HepG2 (cell line): ENCODE data around the gene NMT2. TPM values are rescaled to one million over a fixed set of nuclear protein-coding genes. Genes with fewer than 3 reads are reported as not detected.

Source experiments
- ATAC-seq: fragments of 200-7000 bp; cut with Tn5 transposase; 3 replicates; pipeline ENCODE4 v1.9.1; 2020; ENCODE audit warnings: mild to moderate bottlenecking, moderate library complexity
- BruUV-seq: library from RNA; stranded (reverse); fragments of 400-500 nt; replicated peaks from 2 replicates; lab custom pipeline; 2021; lab: Mats Ljungman, UMichigan
- CTCF ChIA-PET: fragments of 300-600 bp; formaldehyde crosslinking; extraction: SDS; loops from one replicate; lab custom pipeline; 2021; ENCODE audit warnings: low total read pairs, inconsistent platforms, low intra/inter-chr PET ratio; lab: Yijun Ruan, JAX
- POLR2A ChIA-PET: fragments of 350-600 bp; sonication (Branson Sonifier 250); formaldehyde crosslinking; loops from one replicate; lab custom pipeline; 2020; ENCODE audit warnings: antibody characterized with exemption, inconsistent platforms; lab: Yijun Ruan, JAX
- DNase-seq: peaks from one replicate; pipeline ENCODE4 v3.0.0-alpha.2; 2015; ENCODE audit warnings: low spot score
- FAIRE-seq: peaks from 3 replicates; lab custom pipeline; 2011; peaks lifted over from hg19 to GRCh38; lab: Jason Lieb, UNC
- H2AFZ ChIP-seq: one replicate; pipeline ENCODE4 v1.6.1; 2011; ENCODE audit warnings: low read length, inconsistent platforms
- H3K27ac ChIP-seq: fragments of 300-600 bp; 3 replicates; pipeline ENCODE4 v1.8.0; 2011; ENCODE audit warnings: mixed run types, mild to moderate bottlenecking, mixed read lengths, low read length, inconsistent platforms; ENCODE audit not compliant: insufficient read depth; ENCODE audit errors: extremely low read length
- H3K27me3 ChIP-seq, 2 experiments: fragments of 200-600 bp in 1 of 2; 2 replicates in 1 of 2; 3 replicates in 1 of 2; pipeline versions ENCODE4 v1.6.0 to v1.8.0; 2011; ENCODE audit warnings: low read length in 2 of 2, mild to moderate bottlenecking in 2 of 2, moderate library complexity in 2 of 2, inconsistent platforms in 1 of 2; ENCODE audit not compliant: insufficient read depth in 2 of 2, control insufficient read depth in 1 of 2
- H3K36me3 ChIP-seq, 2 experiments: fragments of 200-600 bp in 1 of 2; replicated peaks in 1 of 2; 2 replicates in 1 of 2; 3 replicates in 1 of 2; pipeline versions ENCODE4 v1.5.1 to v1.8.0; 2011; ENCODE audit warnings: low read length in 2 of 2, inconsistent platforms in 1 of 2; ENCODE audit not compliant: insufficient read depth in 2 of 2, control insufficient read depth in 1 of 2
- H3K4me1 ChIP-seq: 2 replicates; pipeline ENCODE4 v1.5.1; 2012; ENCODE audit warnings: low read length, inconsistent platforms; ENCODE audit not compliant: insufficient read depth
- H3K4me2 ChIP-seq: 2 replicates; pipeline ENCODE4 v1.6.0; 2011; ENCODE audit warnings: low read depth, low read length, inconsistent platforms
- H3K4me3 ChIP-seq, 3 experiments: fragments of 200-600 bp in 1 of 3; sonication (generic), shearing (Covaris generic) in 1 of 3; replicated peaks in 1 of 3; 2 replicates each; pipeline ENCODE4 v1.5.1; 2011 to 2016; ENCODE audit warnings: low read length in 3 of 3, inconsistent platforms in 2 of 3, low read depth in 2 of 3, mild to moderate bottlenecking in 2 of 3, control low read depth in 1 of 3, mixed read lengths in 1 of 3; ENCODE audit not compliant: insufficient read depth in 1 of 3
- H3K79me2 ChIP-seq: one replicate; pipeline ENCODE4 v1.6.1; 2011; ENCODE audit warnings: low read length, inconsistent platforms; ENCODE audit not compliant: insufficient read depth
- H3K9ac ChIP-seq: 2 replicates; pipeline ENCODE4 v1.6.0; 2011; ENCODE audit warnings: mild to moderate bottlenecking, low read depth, low read length, inconsistent platforms; ENCODE audit not compliant: insufficient read depth
- H3K9me3 ChIP-seq: 2 replicates; pipeline ENCODE4 v1.5.1; 2012; ENCODE audit warnings: mild to moderate bottlenecking, low read length
- H4K20me1 ChIP-seq: 2 replicates; pipeline ENCODE4 v1.6.0; 2011; ENCODE audit warnings: inconsistent platforms, mild to moderate bottlenecking, low read length, moderate library complexity; ENCODE audit not compliant: insufficient read depth
- ETV6 ChIP-seq: sonication (generic); formaldehyde crosslinking; conservative IDR thresholded peaks from 2 replicates; pipeline ENCODE4 v1.4.0; 2020; ENCODE audit warnings: missing genetic modification reagents
- HDAC6 ChIP-seq: fragments of 200-600 bp; sonication (generic); IDR thresholded peaks from 2 replicates; pipeline ENCODE4 v1.7.0; 2017; ENCODE audit warnings: mild to moderate bottlenecking, antibody characterized with exemption, low read length, low read depth
- NFKB2 ChIP-seq: sonication (generic); formaldehyde crosslinking; IDR thresholded peaks from 2 replicates; pipeline ENCODE4 v1.4.0; 2020; ENCODE audit warnings: missing genetic modification reagents, borderline replicate concordance
- ZNF432 ChIP-seq: sonication (generic); formaldehyde crosslinking; IDR thresholded peaks from 2 replicates; pipeline ENCODE4 v1.5.0; 2020; ENCODE audit warnings: missing genetic modification reagents, mild to moderate bottlenecking, borderline replicate concordance
- ZNF660 ChIP-seq: sonication (generic); formaldehyde crosslinking; IDR thresholded peaks from 2 replicates; pipeline ENCODE4 v1.5.1; 2020; ENCODE audit warnings: mild to moderate bottlenecking, low read depth, missing genetic modification reagents, borderline replicate concordance
- ZNF773 ChIP-seq: sonication (generic); formaldehyde crosslinking; IDR thresholded peaks from 2 replicates; pipeline ENCODE4 v1.4.0; 2020; ENCODE audit warnings: missing genetic modification reagents, borderline replicate concordance
- ZNF776 ChIP-seq: sonication (generic); formaldehyde crosslinking; IDR thresholded peaks from 2 replicates; pipeline ENCODE4 v1.4.0; 2020; ENCODE audit warnings: mild to moderate bottlenecking, missing genetic modification reagents
- WGBS: methylation state at CpG from one replicate; pipeline ENCODE4 v1.1.6; 2017; ENCODE audit warnings: low lambda C conversion rate; 5-methylcytosine and 5-hydroxymethylcytosine counted together
- in situ Hi-C: cut with HindIII; loops from 2 replicates; pipeline ENCODE4 v1.10.0; 2017; ENCODE audit warnings: low pct_unique_long_range_greater_than_20kb; ENCODE audit not compliant: extremely low pct_ligation_motif_present
- intact Hi-C: fragments of 100-400 bp; cut with micrococcal nuclease; formaldehyde crosslinking; loops from one replicate; pipeline ENCODE4 v1.10.0; 2022; ENCODE audit not compliant: unreplicated experiment
- polyA plus RNA-seq, 8 experiments: library from polyadenylated mRNA; depleted of rRNA in 3 of 8; stranded (reverse) in 7 of 8; unstranded in 1 of 8; fragments of >200 nt; fragmentation: Illumina TruSeq in 4 of 8; extraction: Trizol in 4 of 8; gene quantifications; 2 replicates each; pipeline versions ENCODE4 v1.2.1 to v1.2.3, GENCODE V29; 2011 to 2016; ENCODE audit warnings: low read depth in 4 of 8, missing spikeins in 1 of 8, mixed read lengths in 1 of 8; ENCODE audit not compliant: insufficient read depth in 1 of 8
- total RNA-seq, 5 experiments: library from RNA; depleted of rRNA; stranded (reverse); fragments of >200 nt; fragmentation: Illumina TruSeq; extraction: Trizol; gene quantifications; 2 replicates each; pipeline ENCODE4 v1.2.3, GENCODE V29; 2016; ENCODE audit warnings: low read depth in 1 of 5
- TF ChIP-seq, protein P1 (sequence below): IDR thresholded peaks from 2 replicates; pipeline ENCODE4 v1.6.1; 2012; ENCODE audit warnings: low read length, improper control_type of control experiment
- TF ChIP-seq, protein P2 (sequence below), 2 experiments: sonication (generic) in 1 of 2; formaldehyde crosslinking in 1 of 2; IDR thresholded peaks; 2 replicates each; pipeline versions ENCODE4 v1.6.1 to v1.9.0; 2014 to 2022; ENCODE audit warnings: antibody characterized with exemption in 1 of 2, borderline replicate concordance in 1 of 2, inconsistent platforms in 1 of 2, low read depth in 1 of 2, missing genetic modification reagents in 1 of 2

The NMT2 gene
- total and polyA plus RNA-seq, 2 of the 13 experiments (the other 11 are each of a cell fraction or from before 2014, with no cell fraction given), result 10.1 to 23.8 TPM

DNA sequence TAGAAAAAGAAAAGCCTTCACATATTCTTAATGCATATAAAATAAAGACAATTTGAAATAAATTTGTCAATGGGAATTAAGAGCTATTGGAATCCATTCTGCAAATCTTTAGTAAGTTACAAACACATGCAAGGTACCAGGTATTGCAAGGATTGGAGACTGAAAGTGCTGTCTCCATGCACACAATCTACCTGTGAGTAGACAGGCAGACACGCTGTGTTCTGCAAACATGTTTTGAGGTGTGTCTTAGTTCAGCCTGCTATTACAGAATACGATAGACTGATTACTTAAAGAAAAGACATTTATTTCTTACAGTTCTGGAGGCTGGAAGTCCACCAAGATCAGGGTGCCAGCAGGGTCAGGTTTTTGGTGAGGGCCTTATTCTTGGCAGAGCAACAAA is 10.0 kb downstream of the NMT2 start:
- no TSS peak for BruUV-seq
- intact Hi-C loops, result no loop called here
- FAIRE-seq, result no peak

More for the DNA sequence above, 10.0 kb downstream of the NMT2 start:
- POLR2A ChIA-PET, result no interaction called here
- ATAC-seq (no peak), DNase-seq (no peak)
- in situ Hi-C loops, result no loop called here
- Histone ChIP-seq H3K36me3 (peaks cover 0 to 3% of the 10 kb centered on the region in 2 experiments; a peak in 2 of 5 replicates), H3K9me3 (no peaks in the 10 kb centered on the region), H4K20me1 (no peaks in the 10 kb centered on the region), H3K9ac (no peak overlapping the region), H3K27me3 (no peaks in the 10 kb centered on the region), H3K4me2 (no peak overlapping the region), H3K79me2 (peaks cover 65% of the 10 kb centered on the region), H3K4me1 (peaks cover 35% of the 10 kb centered on the region), H3K27ac (no peak overlapping the region), H2AFZ (no peak overlapping the region), H3K4me3 (no peak overlapping the region)
- CTCF ChIA-PET, result no interaction called here
- TF ChIP-seq, protein P1, sequence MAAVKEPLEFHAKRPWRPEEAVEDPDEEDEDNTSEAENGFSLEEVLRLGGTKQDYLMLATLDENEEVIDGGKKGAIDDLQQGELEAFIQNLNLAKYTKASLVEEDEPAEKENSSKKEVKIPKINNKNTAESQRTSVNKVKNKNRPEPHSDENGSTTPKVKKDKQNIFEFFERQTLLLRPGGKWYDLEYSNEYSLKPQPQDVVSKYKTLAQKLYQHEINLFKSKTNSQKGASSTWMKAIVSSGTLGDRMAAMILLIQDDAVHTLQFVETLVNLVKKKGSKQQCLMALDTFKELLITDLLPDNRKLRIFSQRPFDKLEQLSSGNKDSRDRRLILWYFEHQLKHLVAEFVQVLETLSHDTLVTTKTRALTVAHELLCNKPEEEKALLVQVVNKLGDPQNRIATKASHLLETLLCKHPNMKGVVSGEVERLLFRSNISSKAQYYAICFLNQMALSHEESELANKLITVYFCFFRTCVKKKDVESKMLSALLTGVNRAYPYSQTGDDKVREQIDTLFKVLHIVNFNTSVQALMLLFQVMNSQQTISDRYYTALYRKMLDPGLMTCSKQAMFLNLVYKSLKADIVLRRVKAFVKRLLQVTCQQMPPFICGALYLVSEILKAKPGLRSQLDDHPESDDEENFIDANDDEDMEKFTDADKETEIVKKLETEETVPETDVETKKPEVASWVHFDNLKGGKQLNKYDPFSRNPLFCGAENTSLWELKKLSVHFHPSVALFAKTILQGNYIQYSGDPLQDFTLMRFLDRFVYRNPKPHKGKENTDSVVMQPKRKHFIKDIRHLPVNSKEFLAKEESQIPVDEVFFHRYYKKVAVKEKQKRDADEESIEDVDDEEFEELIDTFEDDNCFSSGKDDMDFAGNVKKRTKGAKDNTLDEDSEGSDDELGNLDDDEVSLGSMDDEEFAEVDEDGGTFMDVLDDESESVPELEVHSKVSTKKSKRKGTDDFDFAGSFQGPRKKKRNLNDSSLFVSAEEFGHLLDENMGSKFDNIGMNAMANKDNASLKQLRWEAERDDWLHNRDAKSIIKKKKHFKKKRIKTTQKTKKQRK, result no peak
- TF ChIP-seq ZNF776 (CRISPR knock-in tag), result no peak
- no peak for TF ChIP-seq NFKB2 (CRISPR knock-in tag)
- TF ChIP-seq, protein P2, sequence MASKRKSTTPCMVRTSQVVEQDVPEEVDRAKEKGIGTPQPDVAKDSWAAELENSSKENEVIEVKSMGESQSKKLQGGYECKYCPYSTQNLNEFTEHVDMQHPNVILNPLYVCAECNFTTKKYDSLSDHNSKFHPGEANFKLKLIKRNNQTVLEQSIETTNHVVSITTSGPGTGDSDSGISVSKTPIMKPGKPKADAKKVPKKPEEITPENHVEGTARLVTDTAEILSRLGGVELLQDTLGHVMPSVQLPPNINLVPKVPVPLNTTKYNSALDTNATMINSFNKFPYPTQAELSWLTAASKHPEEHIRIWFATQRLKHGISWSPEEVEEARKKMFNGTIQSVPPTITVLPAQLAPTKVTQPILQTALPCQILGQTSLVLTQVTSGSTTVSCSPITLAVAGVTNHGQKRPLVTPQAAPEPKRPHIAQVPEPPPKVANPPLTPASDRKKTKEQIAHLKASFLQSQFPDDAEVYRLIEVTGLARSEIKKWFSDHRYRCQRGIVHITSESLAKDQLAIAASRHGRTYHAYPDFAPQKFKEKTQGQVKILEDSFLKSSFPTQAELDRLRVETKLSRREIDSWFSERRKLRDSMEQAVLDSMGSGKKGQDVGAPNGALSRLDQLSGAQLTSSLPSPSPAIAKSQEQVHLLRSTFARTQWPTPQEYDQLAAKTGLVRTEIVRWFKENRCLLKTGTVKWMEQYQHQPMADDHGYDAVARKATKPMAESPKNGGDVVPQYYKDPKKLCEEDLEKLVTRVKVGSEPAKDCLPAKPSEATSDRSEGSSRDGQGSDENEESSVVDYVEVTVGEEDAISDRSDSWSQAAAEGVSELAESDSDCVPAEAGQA (IDR thresholded peaks at IDR 0.05; ENCODE audit: low read depth), result no peak
- TF ChIP-seq, protein P2 (CRISPR knock-in tag; IDR thresholded peaks at IDR 0.05; ENCODE audit: borderline replicate concordance), result no peak
- TF ChIP-seq ETV6 (CRISPR knock-in tag), result no peak
- no peak for TF ChIP-seq ZNF660
- TF ChIP-seq HDAC6, result no peak
- no peak for TF ChIP-seq ZNF773 (CRISPR knock-in tag)
- TF ChIP-seq ZNF432 (CRISPR knock-in tag), result no peak
- 95% methylated on average over 2 of the region's 2 CpGs for WGBS
